UCSD-AML1 (cell line): ENCODE results near the gene GHDC.
A peak's percentile ranks its signal among the peaks of the same experiment; 100 is the strongest.
"Not testable (repeated sequence)": the region's sequence is repeated elsewhere in the genome, so short reads cannot be mapped to it uniquely, and the experiment has no call there.

Experiments used
- DNase-seq: peaks from one replicate; lab custom pipeline; 2025; ENCODE audit not compliant: unreplicated experiment; lab: John Stamatoyannopoulos, UW

Gene GHDC

GRCh38 chr17:42202696-42203095, 8.4 kb upstream of the GHDC start:
- no peak for DNase-seq

DNA sequence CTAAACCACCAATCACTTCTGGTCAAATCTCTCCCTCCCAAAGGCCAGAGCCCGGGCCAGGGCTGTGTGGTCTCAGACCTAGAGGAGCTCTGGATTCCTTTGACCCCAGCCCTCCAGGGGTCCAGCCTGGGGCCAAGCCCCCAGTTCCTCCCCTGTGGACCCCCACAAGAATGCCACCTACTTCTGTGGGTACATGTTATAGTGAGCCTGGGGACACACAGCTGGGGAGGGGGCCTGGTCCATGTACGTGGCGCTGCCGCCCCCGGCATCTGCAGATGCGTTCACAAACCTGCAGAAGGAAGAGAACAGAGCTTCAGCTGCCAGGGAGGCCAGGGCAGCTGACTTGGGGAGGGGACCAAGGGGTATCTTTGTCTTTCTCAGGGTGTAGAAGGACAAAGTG, 7.9 kb upstream of the GHDC start:
- DNase-seq, result no peak

GRCh38 chr17:42201458-42201772, 7.1 kb upstream of the GHDC start:
- no peak for DNase-seq

DNA sequence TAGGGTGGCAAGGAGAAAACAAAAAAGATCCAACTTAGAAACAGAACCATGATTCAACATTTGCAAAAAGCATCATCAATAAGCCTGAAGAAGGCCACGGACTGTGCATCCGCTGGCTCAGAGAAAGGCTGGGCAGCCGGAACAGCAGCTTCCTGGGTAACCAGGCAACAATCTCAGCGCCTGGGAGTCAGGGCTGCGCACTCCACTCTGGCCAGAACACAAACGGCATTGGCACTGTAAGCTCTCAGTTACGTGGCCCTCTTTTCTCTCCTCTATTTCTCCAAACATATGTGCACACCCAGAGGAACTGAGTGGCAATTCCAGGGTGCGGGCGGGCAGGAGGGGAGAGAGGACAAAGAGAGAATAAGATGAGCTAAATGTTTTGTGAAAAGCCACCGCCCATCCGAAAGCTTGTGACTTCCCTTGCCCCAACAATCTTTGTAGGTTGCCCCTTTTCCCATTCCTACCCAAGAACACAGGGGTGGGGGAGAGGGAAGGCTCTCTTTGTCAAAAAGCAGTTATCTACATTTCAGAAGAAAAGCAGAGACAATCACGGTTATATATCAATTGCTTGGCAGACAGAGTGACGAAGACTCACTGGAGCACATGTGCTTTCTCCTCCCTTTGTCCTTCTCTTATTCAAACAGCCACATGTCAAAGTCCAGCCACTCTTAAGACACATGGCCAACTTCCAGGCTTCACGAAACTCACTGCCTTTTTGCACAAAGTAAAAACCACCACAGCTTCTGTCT, 6.6 kb upstream of the GHDC start:
- DNase-seq, result peak; percentile 30

- DNase-seq, result no peak
Measured at GRCh38 chr17:42199416-42200011, 5.2 kb upstream of the GHDC start.

DNA sequence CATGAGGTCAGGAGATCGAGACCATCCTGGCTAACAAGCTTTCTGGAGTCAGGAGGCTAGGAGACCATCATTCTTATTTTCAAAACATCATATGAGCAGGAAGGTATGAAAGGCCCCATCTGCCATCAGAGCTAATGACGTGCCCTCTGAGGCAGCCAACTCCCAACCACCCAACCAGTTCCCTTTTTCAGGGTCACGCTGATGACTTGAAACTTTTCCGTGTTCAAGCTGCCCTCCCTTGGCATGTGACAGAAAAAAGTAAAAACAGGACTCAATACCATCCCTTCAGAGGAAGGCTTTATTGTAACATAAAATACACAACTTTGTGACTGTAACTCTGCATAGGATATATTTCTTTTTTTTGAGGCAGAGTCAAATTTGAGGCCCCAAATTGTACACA, 4.6 kb upstream of the GHDC start:
- peak; percentile 44 for DNase-seq

DNA sequence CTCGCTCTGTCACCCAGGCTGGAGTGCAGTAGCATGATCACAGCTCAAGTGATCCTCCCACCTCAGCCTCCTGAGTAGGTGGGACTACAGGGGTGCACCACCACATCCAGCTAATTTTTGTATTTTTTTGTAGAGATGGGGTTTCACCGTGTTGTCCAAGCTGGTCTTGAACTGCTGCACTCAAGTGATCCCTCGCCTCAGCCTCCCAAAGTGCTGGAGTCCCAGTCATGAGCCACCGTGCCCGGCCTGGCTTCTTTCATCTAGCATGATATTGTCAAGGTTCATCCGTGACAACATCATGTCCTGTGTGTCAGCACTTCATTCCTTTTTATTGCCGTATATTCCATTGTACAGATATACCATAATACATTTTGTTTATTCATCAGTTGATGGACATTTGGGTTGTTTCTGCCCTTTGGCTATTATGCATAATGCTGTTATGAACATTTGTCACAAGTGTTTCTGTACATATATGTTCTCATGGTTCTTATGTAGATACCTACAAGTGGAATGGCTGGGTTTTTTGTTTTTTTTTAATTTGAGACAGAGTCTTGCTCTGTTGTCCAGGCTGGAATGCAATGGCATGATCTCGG, 3.4 kb upstream of the GHDC start:
- no peak for DNase-seq

- DNase-seq, result no peak
Measured at GRCh38 chr17:42193216-42193968, 902 bp downstream of the GHDC start.

DNA sequence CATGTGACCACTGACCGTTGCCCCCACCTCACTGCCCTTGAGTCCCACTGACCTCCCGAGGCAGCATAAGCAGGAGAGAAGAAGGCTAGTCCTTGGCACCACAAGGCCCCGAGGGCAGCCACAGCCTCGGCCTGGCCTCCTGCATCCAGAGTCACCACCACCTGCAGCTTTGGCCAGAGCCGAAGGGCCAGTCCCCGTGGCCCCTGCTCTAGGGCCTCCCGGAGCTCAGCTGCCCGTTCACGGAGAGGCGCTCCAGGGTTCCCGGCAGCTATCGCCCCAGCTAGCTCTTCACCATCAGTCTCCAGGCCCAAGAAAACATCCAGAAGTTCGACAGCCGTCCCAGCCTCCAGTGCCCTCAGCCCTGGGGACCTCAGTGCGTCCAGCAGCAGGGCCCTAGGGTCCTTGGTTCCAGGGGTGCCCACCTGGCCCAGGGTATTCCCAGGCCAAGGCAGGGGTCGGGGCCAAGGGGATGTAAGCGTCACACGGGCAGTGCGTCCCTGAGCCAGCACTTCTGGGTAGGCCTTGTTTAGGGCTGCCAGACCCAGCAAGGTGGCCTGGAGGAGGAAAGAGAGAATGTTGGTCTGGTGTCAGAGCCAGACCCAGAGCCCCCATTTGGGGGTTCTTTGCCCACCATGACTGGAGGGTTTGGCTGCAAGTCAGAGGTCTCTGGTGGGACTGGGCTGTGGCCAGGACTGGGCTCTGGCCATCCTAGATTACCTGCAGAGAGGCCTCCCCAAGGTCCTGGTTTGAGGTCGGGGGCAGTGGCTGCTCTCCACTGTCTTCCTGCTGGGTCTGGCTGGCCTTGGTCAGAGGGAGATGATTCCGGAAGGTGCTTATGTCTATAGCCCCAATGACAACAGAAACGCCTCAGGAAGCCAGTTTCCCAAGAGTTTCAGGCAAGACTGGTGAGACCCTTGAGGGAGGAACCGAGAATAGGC, 1.8 kb downstream of the GHDC start:
- DNase-seq, result no peak

DNA sequence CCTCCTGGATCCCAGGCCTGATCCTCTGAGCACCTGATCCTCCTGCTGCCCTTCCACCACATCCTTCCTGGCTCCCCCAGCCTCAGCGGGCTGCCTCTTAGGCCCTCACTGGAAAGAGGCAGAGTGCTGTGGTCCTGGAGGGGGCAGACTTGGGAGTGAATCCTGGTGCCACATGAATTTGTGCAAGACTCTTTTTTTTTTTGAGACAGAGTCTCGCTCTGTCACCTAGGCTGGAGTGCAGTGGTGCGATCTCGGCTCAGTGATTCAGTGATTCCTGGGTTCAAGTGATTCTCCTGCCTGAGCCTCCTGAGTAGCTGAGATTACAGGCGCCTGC, 3.1 kb downstream of the GHDC start:
- no peak for DNase-seq

DNA sequence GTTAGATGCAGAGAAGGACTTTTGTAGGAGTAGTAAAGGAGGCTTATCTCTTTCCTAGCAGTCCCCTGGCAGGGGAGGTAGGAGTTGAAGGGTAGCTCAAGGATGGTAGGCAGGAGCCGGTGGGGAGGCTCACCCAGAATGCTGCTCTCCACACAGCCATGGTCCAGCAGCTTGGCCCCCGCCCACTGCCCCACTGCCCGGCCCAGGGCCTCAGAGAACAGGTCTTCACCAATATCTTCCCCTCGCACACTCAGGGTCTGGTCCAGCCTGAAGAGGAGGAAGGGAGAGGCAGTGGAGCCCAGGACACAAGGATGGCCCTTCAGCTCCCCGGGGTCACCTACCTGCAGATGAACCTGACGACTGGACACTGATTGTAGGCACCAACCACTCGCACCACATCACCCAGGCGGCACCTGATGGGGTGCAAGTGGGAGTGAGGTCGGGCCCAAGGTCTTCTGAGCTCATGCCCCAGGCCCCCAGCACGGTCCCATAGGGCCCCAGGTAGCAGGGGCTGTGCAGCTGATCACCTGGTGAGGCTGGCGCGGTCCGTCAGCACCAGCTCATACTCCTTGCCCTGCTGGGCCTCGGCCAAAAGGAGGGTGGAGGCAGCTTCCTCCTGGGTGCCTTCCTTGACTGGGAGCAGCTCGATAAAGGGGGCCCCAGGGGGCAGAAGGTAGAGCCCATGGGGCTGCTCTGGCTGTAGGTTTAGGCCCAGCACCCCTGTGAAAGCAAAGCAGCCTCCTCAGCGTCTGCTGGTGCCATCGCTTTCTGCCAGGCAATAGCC, 3.6 kb downstream of the GHDC start:
- DNase-seq, result no peak

GRCh38 chr17:42189651-42189965, 4.7 kb downstream of the GHDC start:
- no peak for DNase-seq

DNA sequence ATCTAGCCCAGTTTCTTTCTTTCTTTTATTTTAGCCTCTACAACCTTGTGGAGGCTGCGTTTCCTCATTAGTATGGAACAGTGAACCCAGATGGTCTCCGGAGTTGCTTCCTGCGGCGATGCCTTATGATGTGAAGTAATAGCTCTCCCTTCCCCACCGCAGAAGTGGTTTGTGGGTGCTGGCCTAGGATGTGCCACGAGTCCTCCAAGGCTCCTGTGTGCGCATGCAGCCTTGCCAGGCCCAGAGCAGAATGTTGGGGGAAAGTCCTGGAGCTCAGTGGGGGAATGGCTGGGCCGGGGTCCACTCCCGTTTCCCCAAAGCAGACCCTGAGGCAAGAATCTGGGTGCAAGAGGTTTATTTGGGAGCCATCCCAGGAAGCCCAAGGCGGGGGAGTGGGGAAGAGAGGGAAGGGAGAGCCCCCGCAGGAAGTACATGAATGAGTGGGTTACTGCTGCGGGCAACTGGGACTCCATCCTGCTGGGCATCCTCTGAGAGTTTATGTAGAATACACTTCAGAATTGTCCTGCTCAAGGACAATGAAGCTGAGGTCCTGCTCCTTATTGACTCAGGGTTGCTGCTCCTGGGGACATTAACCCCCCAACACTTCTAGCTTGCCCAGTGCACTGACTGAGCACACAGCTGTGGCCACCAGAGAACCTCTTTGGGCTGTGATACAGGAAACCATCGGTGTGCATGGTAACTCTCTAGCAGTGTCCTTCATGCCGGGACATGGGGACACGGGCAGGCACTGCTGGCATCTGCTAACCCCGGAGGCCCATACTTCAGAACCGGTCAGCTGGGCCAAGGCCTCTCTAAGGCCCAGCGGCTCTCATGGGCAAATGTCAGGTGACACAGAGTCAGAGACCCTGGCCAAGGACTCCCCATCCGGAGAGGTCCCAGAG, 5.3 kb downstream of the GHDC start:
- DNase-seq, result peak; percentile 83

DNA sequence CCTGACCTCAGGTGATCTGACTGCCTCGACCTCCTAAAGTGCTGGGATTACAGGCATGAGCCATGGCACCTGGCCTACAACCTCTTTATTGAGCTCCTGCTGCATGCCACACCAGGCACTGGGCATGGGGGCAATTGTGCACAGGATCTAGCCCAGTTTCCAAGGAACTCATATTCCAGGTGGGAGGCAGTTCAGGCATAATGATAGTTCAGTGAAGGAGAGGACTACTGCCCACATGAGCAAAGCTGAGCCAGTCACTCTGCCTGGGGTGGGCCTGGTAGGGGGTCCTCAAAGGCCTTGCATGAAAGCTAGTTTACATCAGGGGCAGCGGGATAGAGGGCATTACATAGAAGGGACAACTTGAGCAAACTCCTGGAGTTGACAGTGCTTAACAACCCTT, 6.5 kb downstream of the GHDC start:
- DNase-seq, result no peak

DNA sequence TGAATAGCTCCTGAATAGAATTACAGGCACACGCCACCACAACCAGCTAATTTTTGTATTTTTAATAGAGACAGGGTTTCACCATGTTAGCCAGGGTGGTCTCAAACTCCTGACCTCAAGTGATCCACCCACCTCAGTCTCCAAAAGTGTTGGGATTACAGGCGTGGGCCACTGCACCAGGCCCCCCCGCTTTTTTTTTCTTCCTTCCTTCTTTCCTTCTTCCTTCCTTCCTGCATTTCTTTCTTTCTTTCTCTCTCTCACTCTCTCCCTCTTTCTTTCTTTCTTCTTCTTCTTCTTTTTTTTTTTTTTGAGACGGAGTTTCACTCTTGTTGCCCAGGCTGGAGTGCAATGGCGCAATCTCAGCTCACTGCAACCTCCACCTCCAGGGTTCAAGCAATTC, 8.1 kb downstream of the GHDC start:
- DNase-seq, result not testable (repeated sequence)

DNA sequence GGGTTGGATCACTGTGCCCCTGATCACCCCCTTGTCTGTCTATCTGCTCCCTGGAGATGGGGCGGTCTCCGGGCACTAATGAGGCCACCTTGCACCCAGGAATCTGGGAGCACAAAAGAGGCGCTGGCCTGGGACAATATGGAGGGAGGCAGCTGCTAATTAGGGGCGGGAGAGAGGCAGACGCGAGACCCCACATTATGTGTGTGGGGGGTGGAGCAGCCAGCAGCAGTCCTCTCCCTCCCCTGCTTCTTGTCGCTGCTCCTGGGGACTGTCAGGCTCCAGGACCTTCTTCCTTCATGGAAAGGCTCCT, 8.7 kb downstream of the GHDC start:
- no peak for DNase-seq

DNA sequence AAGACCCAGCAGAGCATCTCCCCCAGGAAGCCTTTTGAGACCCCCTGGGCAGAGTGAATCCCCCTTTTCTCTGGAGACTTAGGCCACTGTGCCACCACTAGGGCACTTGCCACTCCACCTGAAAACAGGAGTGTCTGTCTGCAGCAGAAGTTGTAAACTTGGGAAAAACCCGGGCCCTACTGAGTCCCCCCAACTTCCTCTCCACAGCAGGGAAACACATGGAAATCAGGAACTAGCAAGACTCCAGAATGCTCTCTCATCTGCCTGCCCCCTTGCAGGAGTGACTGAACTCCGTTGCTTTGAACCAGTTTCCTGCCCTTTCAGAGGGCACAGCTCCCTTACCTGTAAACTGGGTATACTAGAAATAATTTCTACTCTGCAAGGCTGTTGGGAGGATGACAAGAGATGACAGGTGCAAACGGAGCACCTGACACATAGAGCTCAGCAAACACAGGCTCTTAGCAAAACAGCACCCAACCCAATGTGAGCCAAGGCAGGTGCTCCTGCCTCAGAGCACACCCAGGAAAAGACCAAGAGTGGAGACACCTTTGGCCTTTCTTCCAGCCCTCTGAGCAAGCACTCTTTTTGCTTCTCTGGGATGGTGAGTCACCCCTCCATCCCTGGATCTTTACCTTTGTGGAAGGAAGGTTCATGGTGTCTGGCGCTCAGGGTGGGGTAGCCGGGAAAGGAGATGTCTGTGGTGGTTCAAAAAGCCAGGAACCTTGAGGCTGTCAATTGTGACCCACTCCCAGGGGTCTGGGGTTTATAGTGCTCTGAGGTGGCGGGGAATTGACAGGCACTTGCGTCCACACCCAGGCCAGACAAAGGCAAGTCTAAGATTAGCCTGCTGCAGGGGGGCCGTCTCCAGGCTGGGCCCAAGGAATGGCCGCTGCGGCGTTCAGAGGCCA, 9.3 kb downstream of the GHDC start, which contains the start of gene HCRT:
Gene HCRT, minus strand, starts transcription at position 740 of the 908 bp plus-strand sequence. Its CDS starts 87 bp downstream, at position 653.
- no peak for DNase-seq
